Fibroblast of skin of back (primary cell): Measurements from ENCODE around the gene CCDC183.
A peak's percentile ranks its signal among the peaks of the same experiment; 100 is the strongest.
"Not testable (repeated sequence)": the region's sequence is repeated elsewhere in the genome, so short reads cannot be mapped to it uniquely, and the experiment has no call there.

ENCODE experiments used
- DNase-seq: peaks from one replicate; pipeline ENCODE4 v3.0.0-alpha.2; 2013

Gene CCDC183

DNA sequence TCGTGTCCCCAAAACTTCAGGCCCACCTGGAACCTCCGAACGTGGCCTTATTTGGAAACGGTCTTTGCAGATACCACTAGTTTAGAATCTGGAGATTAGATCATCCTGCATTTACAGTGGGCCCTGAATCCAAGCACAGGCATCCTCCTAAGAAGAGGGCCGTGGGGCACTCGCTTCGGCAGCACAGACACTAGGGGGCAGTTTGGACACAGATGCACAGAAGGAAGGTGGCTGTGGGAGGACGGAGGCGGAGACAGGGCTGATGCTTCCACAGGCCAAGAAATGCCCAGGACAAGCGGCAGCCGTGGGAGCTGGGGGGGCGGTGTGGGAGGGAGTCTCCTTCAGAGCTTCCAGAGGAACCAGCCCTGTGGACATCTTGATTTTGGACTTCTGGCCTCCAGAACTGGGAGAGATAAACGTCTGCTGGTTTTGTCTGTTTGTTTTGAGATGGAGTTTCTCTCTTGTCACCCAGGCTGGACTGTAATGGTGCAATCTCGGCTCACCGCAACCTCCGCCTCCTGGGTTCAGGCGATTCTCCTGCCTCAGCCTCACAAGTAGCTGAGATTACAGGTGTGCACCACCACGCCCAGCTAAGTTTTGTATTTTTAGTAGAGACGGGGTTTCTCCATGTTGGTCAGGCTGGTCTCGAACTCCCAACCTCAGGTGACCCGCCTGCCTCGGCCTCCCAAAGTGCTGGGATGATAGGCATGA lies 35.1 kb upstream of the CCDC183 start:
- peak; percentile 61 for DNase-seq

DNA sequence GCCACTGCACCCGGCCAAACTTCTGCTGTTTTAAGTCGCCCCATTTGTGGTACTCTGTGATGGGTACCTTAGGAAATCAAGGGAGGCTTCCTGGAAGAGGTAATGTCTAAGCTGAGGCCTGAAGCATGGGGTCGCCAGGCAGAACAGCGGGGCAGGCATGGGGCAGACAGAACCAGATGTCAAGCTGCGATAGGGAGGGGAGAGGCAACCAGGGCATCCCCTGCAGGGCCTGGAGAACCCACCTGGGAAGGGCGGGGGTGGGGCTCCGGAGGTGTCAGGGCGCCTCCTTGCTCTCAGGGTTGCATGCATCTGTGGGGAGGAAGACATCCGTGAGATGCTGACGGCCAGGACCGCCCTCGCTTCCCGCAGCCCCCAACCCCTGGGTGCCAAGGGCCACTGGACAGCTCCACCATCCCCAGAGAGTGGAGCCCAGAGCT lies 34.6 kb upstream of the CCDC183 start:
- DNase-seq: no peak

DNA sequence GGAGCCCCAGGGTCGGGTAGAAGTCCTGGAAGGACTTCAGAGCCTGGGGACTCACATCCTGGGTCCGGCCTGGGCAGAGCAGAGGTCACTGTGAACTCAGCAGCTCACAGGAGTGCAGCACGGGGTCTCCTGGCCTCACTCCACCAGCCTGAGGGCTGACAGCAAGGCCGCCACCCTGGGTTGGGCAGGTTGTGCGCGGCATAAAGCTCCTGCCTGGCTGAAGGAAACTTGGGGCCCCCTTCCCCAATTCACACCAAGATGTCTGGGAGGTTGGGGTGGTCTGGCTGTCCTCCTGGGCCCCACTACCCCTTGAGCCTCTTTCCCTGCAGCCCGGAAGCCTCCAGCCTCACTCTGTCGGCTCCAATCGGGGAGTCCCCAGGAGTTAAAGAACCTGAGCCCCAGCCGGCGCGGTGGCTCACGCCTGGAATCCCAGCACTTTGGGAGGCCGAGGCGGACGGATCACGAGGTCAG lies 33.9 kb upstream of the CCDC183 start:
- DNase-seq: no peak

DNA sequence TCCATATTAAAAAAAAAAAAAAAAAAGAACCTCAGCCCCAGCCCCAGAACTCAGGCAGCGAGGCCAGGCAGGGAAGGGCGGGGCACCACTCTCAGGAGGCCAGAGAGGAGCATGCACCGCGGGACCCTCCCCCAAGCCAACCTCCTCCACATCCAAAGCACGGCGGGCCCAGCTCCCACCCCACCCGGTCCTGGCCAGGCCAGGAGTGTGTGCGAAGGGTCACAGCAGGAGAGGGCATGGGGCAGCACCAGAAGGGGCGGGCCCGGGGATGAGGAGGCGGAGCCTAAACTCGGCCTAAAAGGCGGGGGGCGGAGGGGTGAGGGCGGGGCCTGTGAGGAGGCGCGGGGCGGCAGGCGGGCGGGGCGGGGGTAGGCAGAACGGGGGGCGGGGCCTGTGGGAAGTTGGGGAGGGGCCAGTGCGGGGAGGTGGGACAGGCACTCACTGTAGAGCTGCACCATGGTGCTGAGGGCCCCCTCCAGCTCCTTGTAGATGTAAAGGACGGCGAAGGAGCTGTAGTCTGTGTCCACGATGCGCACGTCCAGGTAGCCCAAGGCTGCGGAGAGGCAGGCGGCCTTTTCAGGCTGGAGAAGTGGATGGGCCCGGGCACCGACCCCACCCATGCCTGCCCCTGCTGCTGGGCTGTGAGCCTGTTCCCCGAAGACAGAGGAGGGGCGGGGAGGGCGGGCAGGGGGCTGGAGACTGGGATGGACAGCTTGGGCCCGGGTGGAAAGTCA lies 33.1 kb upstream of the CCDC183 start:
- peak; percentile 23 for DNase-seq

DNA sequence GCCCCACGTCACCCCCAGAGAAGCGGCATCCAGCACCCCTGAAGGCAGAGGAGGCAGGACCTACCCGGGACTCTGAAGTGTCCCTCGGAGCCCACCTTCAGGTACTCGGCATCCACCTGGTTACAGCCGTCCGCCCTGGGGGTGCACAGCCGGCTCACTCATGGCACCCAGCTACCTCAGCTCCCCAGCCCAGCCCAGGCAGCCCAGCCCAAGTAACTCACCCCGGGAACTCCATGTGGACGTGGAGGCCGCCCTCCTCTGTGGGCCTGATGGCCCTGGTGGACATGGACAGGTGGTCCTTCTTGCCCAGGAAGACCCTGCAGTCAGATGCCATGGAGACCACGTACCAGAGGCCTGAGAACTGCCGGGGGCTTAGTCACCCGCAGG lies 32.5 kb upstream of the CCDC183 start:
- DNase-seq: no peak

DNA sequence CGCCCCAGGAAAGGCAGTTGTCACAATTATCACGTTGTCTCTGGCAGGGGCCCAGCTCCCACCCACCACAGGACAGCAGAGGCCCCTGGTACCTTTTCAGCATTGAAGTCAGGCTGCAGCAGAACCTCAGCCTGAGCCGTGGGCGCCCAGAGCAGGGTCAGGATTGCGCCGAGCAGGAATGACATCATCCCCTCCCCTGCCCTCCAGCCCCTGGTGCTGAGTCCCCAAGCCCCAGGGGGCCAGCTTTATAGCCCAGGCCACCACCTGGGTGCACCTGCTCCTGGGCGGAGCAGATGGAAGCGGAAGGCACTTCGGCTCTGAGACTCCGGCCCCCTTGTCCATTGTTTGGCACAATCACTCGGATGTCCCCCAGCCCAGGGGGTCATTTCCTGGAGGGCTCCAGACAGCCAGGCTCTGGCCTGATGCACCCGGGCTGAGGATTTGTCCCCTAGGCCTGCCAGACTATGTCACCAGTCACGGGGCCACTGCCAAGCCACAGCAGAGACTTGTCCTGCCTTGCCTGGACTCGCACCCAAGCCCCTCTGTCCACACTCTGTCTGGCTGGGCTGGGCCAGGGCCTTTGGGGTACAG lies 31.7 kb upstream of the CCDC183 start, which contains the start of gene LCN15:
TSS of gene LCN15 (minus strand) at position 218 of the 591 bp plus-strand sequence. CDS start at position 188, 30 bp downstream.
- DNase-seq: no peak

DNA sequence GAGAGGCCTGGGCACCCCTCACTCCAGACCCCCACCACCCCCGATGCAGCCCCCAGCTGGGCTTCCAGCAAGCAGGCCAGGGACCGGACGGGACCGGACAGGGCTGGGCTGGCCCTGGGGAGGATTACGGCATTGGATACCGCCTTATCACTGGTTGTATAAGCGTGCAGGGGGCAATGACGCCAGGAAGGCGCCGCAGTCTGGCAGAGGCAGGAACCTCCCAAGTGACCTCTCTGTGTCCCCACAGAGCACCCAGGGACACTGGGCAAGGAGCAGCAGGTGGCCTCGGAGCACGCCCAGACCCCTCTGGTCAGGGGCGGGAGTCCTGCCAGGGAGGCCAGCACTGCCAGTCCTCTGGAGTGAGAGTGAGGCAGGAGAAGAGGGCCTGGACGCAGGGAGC lies 31.1 kb upstream of the CCDC183 start:
- DNase-seq: no peak

DNA sequence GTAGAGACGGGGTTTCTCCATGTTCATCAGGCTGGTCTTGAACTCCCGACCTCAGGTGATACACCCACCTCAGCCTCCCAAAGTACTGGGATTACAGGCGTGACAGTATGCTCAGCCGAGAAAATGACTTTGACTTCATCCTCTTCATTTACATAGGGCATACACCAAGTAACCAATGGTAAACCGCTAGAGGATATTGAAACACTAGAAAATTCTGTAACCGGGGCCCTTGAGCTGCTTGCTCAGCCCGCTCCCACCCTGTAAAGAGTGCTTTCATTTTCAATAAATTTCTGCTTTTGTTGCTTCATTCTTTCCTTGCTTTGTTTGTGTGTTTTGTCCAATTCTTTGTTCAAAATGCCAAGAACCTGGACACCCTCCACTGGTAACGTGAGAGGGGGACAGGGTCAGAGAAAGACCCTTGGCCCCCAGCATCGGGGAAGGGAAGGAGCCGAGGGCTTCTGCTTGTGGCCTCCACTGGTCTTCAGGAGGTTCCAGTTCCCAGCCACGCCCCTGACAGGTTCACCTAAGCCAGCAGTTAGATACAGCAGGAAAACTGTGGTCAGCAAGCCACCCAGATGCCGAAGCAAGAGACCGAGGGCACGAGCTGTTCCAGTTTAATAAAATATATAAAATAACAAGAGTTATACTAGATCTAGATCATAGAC lies 30.3 kb upstream of the CCDC183 start:
- not testable (repeated sequence) for DNase-seq

DNA sequence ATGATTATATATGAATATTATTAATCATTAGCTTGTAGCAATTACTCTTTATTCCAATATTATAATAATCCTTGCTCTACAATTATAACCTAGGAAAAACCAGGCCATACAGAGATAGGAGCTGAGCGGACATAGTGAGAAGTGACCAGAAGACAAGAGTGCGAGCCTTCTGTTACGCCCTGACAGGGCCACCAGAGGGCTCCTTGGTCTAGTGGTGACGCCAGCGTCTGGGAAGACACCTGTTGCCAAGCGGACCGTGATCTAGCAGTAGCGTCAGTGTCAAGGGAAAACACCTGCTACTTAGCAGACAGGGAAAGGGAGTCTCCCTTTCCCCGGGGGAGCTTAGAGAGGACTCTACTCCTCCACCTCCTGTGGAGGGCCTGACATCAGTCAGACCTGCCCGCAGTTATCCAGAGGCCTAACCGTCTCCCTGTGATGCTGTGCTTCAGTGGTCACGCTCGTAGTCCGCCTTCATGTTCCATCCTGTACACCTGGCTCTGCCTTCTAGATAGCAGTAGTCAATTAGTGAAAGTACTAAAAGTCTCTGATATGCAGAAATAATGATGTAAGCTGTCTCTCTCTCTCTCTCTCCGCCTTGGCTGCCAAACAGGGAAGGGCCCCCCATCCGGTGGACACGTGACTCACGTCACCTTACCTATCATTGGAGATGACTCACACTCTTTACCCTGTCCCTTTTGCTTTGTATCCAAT lies 29.6 kb upstream of the CCDC183 start:
- DNase-seq: peak; percentile 28

DNA sequence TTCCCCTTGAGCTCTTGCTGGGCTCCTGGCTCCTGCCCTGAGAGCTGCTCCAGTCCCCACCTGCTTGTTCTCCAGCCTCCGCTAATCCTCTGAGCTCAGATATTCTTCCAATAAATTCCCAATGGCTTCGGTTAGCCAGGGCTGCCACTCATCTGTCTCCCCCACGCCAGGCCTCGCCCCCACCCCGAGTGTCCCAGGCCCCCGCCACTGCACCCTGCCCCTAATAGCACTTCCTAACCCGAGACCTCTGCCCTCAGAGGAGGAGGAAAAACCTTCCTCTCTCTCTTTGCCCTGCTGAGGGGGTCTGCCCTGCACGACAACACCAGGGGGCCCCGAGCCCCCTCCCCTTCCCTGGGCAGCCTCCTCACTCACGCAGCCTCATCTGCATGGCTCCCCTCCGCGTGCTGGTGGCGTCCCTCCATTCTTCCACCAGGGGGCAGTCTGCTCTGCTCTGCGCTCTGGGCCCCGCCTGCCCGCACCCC lies 26.4 kb upstream of the CCDC183 start:
- no peak for DNase-seq

DNA sequence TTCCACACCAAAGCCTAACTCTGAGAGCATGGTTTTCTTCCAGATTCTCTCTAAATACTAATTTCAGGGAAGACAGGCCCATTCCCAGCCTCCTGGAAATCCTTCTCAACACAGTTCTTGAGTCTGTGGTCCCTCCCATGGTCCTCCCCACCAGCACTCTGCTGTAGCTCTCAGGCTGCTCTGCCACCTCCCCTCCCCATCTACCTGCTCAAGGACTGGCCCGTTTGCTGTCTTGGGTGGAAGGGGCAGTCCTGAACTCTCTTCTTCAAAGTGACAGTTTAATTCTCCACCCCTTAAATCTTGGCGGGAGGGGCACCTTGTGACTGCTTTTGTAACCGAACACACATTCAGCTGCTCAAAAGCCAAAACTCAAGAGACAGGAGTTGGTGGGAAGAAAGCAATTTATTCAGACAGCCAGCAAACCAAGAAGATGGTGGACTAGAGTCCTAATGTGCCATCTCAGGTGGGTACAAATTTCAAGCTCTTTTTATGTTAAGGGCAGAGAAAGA lies 24.2 kb upstream of the CCDC183 start:
- no peak for DNase-seq

DNA sequence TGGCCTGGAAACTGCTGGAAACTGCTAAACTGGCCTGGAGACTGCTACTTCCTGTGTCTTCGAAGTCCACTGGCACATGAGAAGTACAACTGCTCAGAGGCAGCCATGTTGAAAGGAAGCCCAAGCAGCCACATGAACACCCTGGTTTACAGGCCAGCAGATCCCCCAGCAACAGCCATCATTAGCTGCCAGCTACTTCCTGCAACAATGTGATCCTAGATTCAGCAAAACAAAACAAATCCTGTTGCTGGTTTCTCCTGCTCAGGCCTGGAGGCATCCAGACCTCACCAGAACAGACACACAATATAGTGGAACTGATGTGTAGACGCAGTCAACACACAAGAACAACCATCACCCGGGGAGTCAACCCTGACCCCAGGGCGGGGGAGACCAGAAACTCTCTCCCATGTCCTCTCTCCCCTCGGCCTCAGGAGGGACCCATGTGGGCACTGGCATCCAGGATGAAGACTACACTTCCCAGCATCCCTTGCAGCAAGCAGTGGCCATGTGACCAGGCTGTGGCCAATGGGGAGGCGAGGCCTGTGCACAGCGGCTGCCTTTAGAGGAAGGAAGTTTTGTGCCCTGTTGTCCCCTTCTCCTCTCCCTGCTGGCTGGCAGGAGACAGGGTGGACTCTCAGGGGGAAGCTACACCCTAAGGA lies 22.6 kb upstream of the CCDC183 start:
- peak; percentile 25 for DNase-seq

DNA sequence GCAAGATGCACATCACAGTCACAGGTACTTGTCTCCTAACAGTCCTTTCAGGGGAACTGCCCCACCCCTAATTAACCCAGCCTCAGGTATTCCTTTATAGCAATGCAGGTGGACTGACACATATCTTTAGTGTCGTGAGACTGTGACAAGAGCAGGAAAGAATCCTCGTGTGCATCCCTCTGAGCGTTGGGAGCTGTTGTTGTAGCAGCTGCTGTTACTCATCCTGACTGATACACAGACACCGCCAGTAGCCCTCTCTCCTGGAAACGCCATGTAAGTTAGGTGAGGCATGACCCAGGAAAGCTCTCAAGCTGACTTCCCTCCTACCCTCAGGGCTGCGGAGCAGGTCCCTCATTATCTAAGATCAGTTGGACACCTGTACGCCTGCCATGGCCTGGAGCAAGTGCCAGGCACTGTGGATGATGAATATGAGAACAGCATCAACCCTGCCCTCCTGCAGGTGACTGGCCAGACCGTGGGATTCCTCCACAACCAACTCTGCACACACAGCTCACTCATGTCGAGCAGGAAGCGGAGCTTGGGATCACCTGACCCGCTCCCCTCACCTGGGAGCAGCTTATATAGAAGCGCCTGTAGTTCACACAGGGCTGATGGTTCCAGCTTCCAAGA lies 21.6 kb upstream of the CCDC183 start:
- DNase-seq: no peak

DNA sequence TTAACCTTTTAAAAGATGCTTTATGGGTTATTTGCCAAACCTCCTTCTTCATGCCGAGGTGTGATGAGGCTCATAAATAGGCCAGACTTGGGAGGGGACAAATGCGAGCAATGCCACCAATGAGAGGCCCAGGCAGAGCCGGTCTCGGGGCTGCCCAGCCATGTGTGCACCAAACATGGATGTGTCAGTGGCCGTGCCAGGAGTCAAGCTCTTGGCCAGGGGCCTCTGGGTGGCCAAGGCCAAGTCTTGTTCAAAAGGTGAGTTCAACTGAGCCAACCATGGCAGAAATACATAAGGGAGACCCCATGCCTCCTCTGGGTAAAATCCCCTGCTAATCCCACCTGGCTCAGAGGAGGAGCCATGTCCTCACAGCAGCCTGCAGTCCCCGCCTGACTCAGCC lies 20.9 kb upstream of the CCDC183 start:
- DNase-seq: no peak

DNA sequence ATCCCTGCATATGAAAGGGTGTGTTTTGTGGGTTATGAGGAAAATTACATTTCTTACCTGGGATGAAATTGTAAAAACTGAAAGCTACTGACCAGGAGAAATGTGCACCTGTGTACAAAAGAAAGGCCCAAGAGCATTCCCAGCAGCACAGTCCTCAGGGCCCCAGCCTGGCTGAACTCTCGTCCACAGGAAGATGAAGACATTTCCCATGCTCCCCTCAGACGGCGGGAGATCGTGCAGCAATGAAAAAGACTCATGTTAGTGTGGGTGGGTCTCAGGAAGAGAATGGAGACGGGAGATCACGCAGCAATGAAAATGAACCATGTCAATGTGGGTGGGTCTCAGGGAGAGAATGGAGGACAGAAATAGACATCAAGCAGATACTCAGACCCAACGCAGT lies 19.2 kb upstream of the CCDC183 start:
- DNase-seq: no peak

DNA sequence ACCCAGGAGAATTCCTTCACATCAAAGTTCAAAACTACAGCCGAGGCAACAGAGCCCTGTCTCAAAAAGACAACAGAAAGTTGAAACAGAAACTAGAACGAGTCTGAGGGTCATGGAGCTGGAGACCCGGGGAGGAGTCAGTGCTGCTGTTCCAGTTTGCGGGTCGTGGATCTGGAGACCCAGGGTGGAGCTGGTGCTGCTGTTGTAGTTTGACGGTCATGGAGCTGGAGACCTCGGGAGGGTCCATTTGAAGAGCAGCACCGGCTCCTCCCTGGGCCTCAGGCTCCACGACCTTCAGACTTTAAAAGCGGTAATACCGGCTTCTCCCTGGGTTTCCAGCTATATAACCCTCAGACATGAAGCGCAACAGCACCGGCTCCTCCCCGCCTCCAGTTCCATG lies 18.8 kb upstream of the CCDC183 start:
- no peak for DNase-seq

DNA sequence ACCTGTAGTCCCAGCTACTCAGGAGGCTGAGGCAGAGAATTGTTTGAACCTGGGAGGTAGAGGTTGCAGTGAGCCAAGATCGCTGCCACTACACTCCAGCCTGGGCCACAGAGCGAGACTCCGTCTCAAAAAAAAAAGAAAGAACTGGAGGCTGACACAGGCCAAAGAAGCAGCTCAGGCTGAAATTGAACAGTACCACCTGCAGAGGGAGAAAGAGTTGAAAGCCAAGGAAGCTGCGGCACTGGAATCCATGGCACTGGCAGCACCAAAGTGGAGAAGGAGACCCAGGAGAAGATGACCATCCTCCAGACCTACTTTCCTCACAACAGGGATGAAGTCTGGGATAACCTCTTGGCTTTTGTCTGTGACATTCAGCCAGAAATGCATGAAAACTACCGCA lies 16.3 kb upstream of the CCDC183 start:
- DNase-seq: no peak

DNA sequence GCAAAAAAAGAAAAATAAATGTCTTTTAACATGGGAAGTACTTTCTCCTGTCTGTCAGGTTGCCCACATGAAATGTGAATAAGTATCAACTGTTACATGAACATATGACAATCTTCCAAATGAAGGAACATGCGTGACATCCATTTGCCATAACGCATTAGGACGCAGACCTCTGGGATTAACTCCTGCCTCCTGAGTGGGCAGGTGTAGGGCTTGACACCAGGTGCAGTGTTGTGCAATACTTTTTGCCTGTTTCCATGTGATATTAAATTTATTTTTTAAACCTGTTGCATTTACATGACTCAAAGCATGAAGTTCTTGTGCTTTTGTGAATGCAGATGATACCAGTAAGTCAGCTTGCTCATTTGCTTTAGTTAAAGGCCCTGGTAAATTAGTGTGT lies 13.7 kb upstream of the CCDC183 start:
- DNase-seq: no peak

DNA sequence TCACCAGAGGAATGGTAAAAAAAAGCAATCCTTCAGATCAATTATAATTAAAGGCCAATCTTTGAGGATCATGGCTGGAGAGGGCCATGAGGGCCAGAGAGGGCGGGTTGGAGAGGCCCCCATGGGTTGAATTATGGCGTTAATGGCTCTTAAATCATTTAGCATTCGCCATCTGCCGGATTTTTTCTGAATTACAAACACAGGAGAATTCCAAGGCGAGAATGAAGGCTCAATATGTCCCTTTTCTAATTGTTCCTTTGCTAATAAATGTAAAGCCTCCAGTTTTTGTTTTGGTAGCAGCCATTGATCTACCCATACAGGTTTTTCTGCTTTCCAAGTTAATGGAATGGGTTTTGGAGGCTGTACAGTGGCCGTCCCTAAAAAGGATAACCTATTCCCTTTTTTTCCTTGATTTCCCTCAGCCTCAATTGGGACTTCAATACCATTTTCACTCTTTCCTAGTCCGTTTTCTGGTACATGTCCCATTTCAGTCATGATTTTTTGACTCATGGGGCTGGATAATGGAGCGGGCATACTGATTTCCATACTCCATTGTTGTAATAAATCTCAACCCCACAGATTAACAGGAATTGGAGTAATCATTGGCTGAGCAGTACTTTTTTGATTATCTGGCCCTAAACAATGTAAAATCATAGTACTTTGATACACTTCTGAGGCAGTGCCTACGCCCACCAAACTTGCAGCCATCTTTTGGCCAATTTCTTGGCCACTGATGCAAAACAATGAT lies 11.7 kb upstream of the CCDC183 start:
- no peak for DNase-seq

DNA sequence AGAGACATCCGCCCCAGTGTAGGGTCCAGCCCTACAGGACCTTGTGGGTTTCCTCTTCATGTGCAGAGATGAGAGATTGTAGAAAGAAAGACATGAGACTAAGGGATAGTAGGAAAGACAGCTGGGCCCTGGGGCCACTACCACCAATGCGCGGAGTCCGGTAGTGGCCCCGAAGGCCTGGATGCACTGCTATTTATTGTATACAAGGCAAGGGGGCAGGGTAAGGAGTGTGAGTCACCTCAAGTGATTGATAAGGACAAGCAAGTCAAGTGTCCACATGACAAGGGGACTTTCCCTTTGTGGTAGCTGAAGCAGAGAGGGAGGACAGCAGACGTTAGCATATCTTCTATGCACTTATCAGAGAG lies 11.2 kb upstream of the CCDC183 start:
- DNase-seq: no peak
